Mononuclear cell (primary cell): ENCODE measurements around the gene CCL5. TPM values are rescaled to one million over a fixed set of nuclear protein-coding genes. Genes with fewer than 3 reads are reported as not detected.

Experiments
- H3K27me3 ChIP-seq: 2 replicates; pipeline ENCODE4 v1.6.0; 2011; ENCODE audit warnings: low read length, control low read depth; ENCODE audit not compliant: insufficient read depth
- H3K4me1 ChIP-seq: 2 replicates; pipeline ENCODE4 v1.5.1; 2011; ENCODE audit warnings: mild to moderate bottlenecking, low read length, control low read depth; ENCODE audit not compliant: insufficient read depth
- H3K4me3 ChIP-seq: 2 replicates; pipeline ENCODE4 v1.5.1; 2011; ENCODE audit warnings: mild to moderate bottlenecking, low read length, moderate library complexity
- H3K9me3 ChIP-seq: 2 replicates; pipeline ENCODE4 v1.5.1; 2011; ENCODE audit warnings: low read depth, mild to moderate bottlenecking, control low read depth, low read length
- total RNA-seq: library from RNA; depleted of rRNA; stranded (reverse); fragments of >200 nt; gene quantifications from one replicate; pipeline ENCODE4 v1.2.3, GENCODE V29; 2012

CCL5 gene
- 139 TPM for total RNA-seq

DNA sequence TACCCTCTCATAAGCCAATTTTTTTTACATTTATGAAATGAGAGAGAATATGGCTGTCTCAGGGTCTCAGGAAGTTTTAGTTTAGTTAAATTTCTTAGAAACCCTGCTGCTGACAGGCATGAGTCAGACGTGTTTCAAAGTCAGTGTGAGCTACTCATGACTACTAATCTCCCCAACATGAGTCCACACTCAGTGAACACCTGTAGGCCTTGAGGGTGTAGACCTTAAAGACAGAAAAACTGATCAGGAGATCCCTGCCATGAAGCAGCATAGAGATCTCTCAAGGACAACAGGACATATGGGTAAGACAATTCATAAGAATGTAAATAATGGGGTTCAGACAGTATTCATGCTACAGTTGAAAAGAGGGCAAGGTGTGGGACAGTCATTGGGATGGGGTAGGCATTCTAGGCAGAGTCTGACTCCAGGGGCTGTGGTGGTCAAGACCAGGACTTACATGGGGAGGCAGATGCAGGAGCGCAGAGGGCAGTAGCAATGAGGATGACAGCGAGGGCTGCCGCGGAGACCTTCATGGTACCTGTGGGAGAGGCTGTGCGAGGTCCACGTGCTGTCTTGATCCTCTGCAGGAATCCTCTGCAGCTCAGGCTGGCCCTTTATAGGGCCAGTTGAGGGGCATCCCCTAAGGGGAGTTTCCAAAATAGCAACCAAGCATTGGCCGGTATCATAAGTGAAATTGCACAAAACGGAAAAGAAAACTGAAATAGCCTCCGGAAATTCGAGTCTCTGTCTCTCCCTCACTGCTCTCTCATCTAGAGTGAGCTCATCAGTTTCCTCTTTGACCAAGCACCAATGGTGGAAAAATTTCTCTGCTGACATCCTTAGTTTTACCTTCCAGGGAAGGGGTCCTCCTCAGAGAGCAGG, at the start of gene CCL5:
Gene CCL5 (minus strand): TSS at position 588 of the 882 bp plus-strand sequence.
- Histone ChIP-seq H3K4me1 (peaks cover 10% of the 10 kb centered on the region), H3K27me3 (no peaks in the 10 kb centered on the region), H3K4me3 (peak within 1 kb of the TSS; percentile 38), H3K9me3 (no peaks in the 10 kb centered on the region)

DNA sequence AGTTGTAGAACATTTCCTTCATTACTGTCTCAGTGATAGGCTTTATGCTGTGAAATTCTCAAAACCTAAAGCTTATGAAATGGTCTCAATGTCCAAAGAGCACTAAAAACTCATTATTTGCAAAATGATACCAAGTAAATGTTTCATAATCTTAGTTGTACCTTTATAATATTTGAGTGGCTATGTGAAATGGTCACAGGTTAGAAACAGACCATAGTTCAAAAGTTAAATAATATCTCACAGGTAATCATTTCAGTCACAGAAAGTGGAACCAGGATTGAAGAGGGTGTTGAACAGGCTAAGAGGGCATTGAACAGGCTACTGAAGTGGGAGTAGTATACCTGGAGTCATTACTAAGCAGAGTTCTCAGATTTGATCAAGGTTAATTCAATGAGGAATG, 47.6 kb upstream of the CCL5 start:
- H3K9me3 ChIP-seq: no peaks in the 10 kb centered on the region
- H3K4me1 ChIP-seq: peaks cover 13% of the 10 kb centered on the region
- H3K27me3 ChIP-seq: no peaks in the 10 kb centered on the region
- H3K4me3 ChIP-seq: no peak overlapping the region

- H3K4me3 ChIP-seq: no peak overlapping the region
- H3K4me1 ChIP-seq: no peaks in the 10 kb centered on the region
- no peaks in the 10 kb centered on the region for H3K9me3 ChIP-seq
- H3K27me3 ChIP-seq: no peaks in the 10 kb centered on the region
Measured at GRCh38 chr17:35923609-35924114, 43.5 kb upstream of the CCL5 start.

DNA sequence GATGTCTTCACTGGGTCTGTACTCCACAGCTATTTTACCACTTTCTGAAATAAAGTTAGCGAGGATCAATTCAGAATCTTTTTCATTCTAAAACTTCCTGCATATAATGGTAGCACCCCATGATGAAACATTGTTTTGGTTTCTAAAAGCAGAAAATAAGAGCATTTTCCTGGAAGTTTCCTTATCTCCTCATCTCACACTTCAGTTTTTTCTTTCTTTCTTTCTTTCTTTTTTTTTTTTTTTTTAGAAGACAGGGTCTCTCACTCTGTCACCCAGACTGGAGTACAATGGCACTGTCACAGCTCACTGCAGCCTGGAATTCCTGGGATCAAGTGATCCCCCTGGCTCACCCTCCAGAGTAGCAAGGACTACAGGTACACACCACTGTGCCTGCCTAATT, 40.1 kb upstream of the CCL5 start:
- H3K27me3 ChIP-seq: no peaks in the 10 kb centered on the region
- H3K4me3 ChIP-seq: no peak overlapping the region
- no peaks in the 10 kb centered on the region for H3K9me3 ChIP-seq
- H3K4me1 ChIP-seq: no peaks in the 10 kb centered on the region

DNA sequence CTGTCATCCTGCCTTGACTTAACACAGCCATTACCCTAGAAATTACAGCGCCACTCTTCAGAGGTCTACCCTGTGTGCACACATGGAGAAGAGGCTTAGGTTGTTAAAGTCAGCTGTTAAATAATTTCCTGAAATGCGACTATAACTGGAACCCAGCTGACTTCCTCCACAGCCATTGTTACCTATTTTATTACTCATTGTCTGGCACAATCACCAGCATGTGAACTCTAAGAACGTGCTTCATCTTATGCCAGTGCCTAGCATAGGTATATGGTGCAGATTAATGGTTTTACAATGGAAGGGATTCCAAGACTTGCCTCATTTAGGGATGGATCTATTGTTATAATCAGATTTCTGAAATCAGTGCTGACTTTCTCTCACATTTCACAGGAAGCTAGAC, 38.5 kb upstream of the CCL5 start:
- H3K4me3 ChIP-seq: no peak overlapping the region
- H3K4me1 ChIP-seq: no peaks in the 10 kb centered on the region
- no peaks in the 10 kb centered on the region for H3K27me3 ChIP-seq
- H3K9me3 ChIP-seq: no peaks in the 10 kb centered on the region

DNA sequence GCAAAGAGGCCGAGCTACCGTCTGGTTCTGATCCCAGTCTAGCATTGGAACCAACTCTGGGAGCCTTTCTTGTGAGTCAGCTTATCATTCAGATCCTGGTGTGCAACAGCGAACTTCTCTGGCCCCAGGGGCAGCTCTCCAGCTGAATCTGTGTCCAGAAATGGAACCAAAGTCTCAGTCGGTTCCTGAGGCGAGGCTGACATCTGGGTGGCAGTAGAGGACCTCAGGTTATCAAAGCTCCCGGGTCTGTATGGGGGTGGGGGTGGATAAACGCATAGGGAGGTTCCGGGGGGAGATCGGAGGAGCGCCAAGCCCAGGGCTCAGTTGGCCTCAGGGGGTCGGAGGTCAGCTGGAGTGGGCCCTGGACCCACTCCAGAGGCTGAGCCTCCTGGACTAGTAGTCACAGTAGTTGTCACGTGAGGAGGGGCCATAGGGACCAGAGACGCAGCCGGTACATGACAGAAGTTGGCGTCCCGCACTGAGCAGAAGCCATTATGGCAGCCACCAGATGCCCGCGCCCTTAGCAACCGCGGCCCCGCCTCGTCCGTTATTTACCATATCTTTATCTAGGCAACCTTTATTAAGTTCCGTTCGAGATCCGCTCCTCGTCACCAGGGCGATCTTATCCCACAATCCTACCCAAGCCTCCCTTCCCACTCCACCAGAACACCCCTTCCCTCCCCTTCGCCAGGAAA, 37.5 kb upstream of the CCL5 start:
- H3K27me3 ChIP-seq: no peaks in the 10 kb centered on the region
- H3K4me3 ChIP-seq: no peak overlapping the region
- no peaks in the 10 kb centered on the region for H3K4me1 ChIP-seq
- H3K9me3 ChIP-seq: no peaks in the 10 kb centered on the region

DNA sequence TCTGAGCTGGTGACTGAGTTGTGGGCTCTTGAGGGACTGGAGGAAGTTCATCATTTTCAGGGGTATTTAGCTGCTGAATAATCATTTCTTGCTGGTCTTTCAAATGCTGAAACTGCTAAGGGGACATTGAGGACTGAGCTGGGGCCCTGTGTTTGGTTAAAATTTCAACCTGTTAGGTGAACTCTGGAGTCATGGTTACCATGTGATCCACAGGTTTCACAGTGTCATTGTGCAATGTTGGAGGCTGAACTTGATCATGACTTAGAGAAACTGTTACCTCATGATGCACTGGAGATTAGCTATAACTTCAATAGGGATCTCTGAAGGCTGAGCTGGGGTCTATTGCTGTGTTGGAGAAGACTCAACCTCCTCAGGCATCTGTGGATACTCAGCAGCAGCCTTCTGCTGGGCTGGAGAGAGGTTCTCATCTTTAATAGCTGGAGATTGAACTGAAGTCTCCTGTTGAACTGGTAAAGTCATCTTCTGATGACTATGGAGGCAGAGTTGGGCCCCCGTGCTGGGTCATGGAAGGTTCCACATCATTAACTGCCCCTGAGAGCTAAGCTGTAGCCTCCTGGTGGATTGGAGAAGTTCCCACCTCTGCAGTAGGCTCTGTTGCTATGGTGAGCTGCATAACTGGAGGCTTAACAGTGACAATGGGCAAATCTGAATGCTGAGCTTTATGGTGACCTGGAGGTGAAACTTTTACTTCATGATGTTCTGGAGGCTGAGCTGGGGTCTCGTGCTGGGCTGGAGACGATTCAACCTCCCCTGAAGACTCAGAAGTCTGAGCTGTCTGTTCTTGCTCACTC, 35.2 kb upstream of the CCL5 start:
- H3K9me3 ChIP-seq: no peaks in the 10 kb centered on the region
- no peak overlapping the region for H3K4me3 ChIP-seq
- no peaks in the 10 kb centered on the region for H3K27me3 ChIP-seq
- H3K4me1 ChIP-seq: no peaks in the 10 kb centered on the region

DNA sequence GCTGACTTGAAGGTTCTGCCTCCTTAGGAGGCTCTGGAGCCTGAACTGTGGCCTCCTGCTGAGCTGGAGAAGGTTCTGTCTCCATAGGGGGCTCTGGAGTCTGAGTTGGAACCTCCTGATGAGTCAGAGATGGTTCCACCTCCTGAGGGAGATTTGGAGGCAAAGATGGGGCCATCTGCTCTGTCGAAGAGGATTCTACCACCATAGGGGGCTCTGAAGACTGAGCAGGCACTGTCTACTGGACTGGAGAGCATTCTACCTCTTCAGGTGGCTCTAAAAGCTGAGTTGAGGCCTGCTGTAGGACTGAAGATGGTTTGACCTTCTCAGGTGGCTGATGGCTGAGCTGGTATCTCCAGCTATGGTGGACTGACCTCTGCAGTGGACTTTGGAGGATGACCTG, 34.2 kb upstream of the CCL5 start:
- H3K4me1 ChIP-seq: no peaks in the 10 kb centered on the region
- no peaks in the 10 kb centered on the region for H3K9me3 ChIP-seq
- no peak overlapping the region for H3K4me3 ChIP-seq

GRCh38 chr17:35913609-35914008, 33.4 kb upstream of the CCL5 start:
- Histone ChIP-seq H3K9me3 (no peaks in the 10 kb centered on the region), H3K27me3 (no peaks in the 10 kb centered on the region), H3K4me1 (no peaks in the 10 kb centered on the region), H3K4me3 (no peak overlapping the region)

More for the DNA sequence above, 34.2 kb upstream of the CCL5 start:
- H3K27me3 ChIP-seq: no peaks in the 10 kb centered on the region

GRCh38 chr17:35912942-35913341, 32.8 kb upstream of the CCL5 start:
- Histone ChIP-seq H3K4me1 (no peaks in the 10 kb centered on the region), H3K9me3 (no peaks in the 10 kb centered on the region), H3K27me3 (no peaks in the 10 kb centered on the region), H3K4me3 (no peak overlapping the region)

GRCh38 chr17:35912339-35912912, 32.3 kb upstream of the CCL5 start:
- no peaks in the 10 kb centered on the region for H3K27me3 ChIP-seq
- no peaks in the 10 kb centered on the region for H3K4me1 ChIP-seq
- no peaks in the 10 kb centered on the region for H3K9me3 ChIP-seq
- H3K4me3 ChIP-seq: no peak overlapping the region

GRCh38 chr17:35909408-35909807, 29.2 kb upstream of the CCL5 start:
- Histone ChIP-seq H3K4me1 (no peaks in the 10 kb centered on the region), H3K9me3 (no peaks in the 10 kb centered on the region), H3K27me3 (no peaks in the 10 kb centered on the region), H3K4me3 (no peak overlapping the region)

GRCh38 chr17:35907691-35908090, 27.5 kb upstream of the CCL5 start:
- H3K4me1 ChIP-seq: no peaks in the 10 kb centered on the region
- H3K4me3 ChIP-seq: no peak overlapping the region
- H3K27me3 ChIP-seq: no peaks in the 10 kb centered on the region
- no peaks in the 10 kb centered on the region for H3K9me3 ChIP-seq

GRCh38 chr17:35906926-35907637, 26.9 kb upstream of the CCL5 start:
- no peaks in the 10 kb centered on the region for H3K27me3 ChIP-seq

More at GRCh38 chr17:35906926-35907637, 26.9 kb upstream of the CCL5 start:
- H3K9me3 ChIP-seq: no peaks in the 10 kb centered on the region
- H3K4me1 ChIP-seq: no peaks in the 10 kb centered on the region
- H3K4me3 ChIP-seq: no peak overlapping the region
